G401 (cell line): ENCODE results near the gene PCDHB15. TPM values are rescaled to one million over a fixed set of nuclear protein-coding genes. Genes with fewer than 3 reads are reported as not detected.
"Not testable (repeated sequence)": the region's sequence is repeated elsewhere in the genome, so short reads cannot be mapped to it uniquely, and the experiment has no call there.

Experiments used
- DNase-seq: peaks from one replicate; pipeline ENCODE4 v3.0.0-alpha.2; 2015; ENCODE audit warnings: low spot score
- in situ Hi-C: cut with HindIII; loops from 2 replicates; pipeline ENCODE4 v1.10.0; 2016; ENCODE audit warnings: low sequenced_read_pairs, mixed read lengths
- total RNA-seq: library from RNA; depleted of rRNA; stranded (reverse); fragments of >200 nt; shearing (Covaris generic); gene quantifications from 2 replicates; pipeline ENCODE4 v1.2.3, GENCODE V29; 2014; rRNA removed

Gene PCDHB15
- total RNA-seq, 1 experiment from 2014 or later, result not detected

GRCh38 chr5:141236516-141237313 lies 8.5 kb upstream of the PCDHB15 start:
- in situ Hi-C loops, result no loop called here
- DNase-seq, result no peak

GRCh38 chr5:141241496-141241895 lies 3.7 kb upstream of the PCDHB15 start:
- DNase-seq, result no peak
- in situ Hi-C loops, result no loop called here

- DNase-seq, in situ Hi-C loops: not testable (repeated sequence)
Measured at GRCh38 chr5:141246971-141247370, 1.8 kb downstream of the PCDHB15 start.

- in situ Hi-C loops, DNase-seq: not testable (repeated sequence)
Measured at GRCh38 chr5:141247434-141247833, 2.2 kb downstream of the PCDHB15 start.

- in situ Hi-C loops, result no loop called here
Measured at GRCh38 chr5:141250576-141250975, 5.4 kb downstream of the PCDHB15 start.

GRCh38 chr5:141258464-141258863 lies 13.3 kb downstream of the PCDHB15 start:
- in situ Hi-C loops, result no loop called here
- no peak for DNase-seq

More at GRCh38 chr5:141250576-141250975, 5.4 kb downstream of the PCDHB15 start:
- no peak for DNase-seq

GRCh38 chr5:141258948-141259347 lies 13.8 kb downstream of the PCDHB15 start:
- DNase-seq, result no peak
- in situ Hi-C loops, result no loop called here

GRCh38 chr5:141260458-141261237 lies 15.5 kb downstream of the PCDHB15 start:
- DNase-seq, result no peak
- in situ Hi-C loops, result no loop called here

GRCh38 chr5:141261238-141261546 lies 16.0 kb downstream of the PCDHB15 start:
- in situ Hi-C loops, result no loop called here
- no peak for DNase-seq

GRCh38 chr5:141269195-141269594 lies 24.0 kb downstream of the PCDHB15 start:
- in situ Hi-C loops, result no loop called here

GRCh38 chr5:141272906-141273305 lies 27.7 kb downstream of the PCDHB15 start:
- in situ Hi-C loops, result no loop called here

More at GRCh38 chr5:141269195-141269594, 24.0 kb downstream of the PCDHB15 start:
- DNase-seq, result no peak

GRCh38 chr5:141298376-141298775 lies 53.2 kb downstream of the PCDHB15 start:
- in situ Hi-C loops, result no loop called here
- DNase-seq, result no peak

More at GRCh38 chr5:141272906-141273305, 27.7 kb downstream of the PCDHB15 start:
- no peak for DNase-seq

Other genes with a start within 250 kb of the PCDHB15 start
- gene PCDHB1, start 194.0 kb upstream of the PCDHB15 start, total RNA-seq, result not detected in 2 replicates
- gene PCDHB2, start 150.8 kb upstream of the PCDHB15 start, total RNA-seq, result 11.6 and 17.6 TPM in 2 replicates
- gene PCDHB3, start 144.9 kb upstream of the PCDHB15 start, total RNA-seq, result 0.92 and 2.4 TPM in 2 replicates
- 0.06 TPM in 1 of 2 replicates, not detected in the other for gene PCDHB4, start 123.6 kb upstream of the PCDHB15 start, total RNA-seq
- not detected in 2 replicates for gene PCDHB5, start 110.2 kb upstream of the PCDHB15 start, total RNA-seq
- not detected in 2 replicates for gene PCDHB6, start 95.3 kb upstream of the PCDHB15 start, total RNA-seq
- not detected in 2 replicates for gene PCDHB7, start 72.8 kb upstream of the PCDHB15 start, total RNA-seq
- gene PCDHB8, start 67.6 kb upstream of the PCDHB15 start, total RNA-seq, result 0.10 TPM in 1 of 2 replicates, not detected in the other
- 0.25 and 1.3 TPM in 2 replicates for gene PCDHB16, start 63.0 kb upstream of the PCDHB15 start, total RNA-seq
- 0.18 and 7.3 TPM in 2 replicates for gene PCDHB9, start 58.2 kb upstream of the PCDHB15 start, total RNA-seq
- 0.44 TPM in 1 of 2 replicates, not detected in the other for gene PCDHB10, start 53.0 kb upstream of the PCDHB15 start, total RNA-seq
- 0.10 and 1.4 TPM in 2 replicates for gene PCDHB11, start 45.8 kb upstream of the PCDHB15 start, total RNA-seq
- not detected in 2 replicates for gene PCDHB12, start 36.7 kb upstream of the PCDHB15 start, total RNA-seq
- not detected in 2 replicates for gene PCDHB13, start 31.5 kb upstream of the PCDHB15 start, total RNA-seq
- 0.27 and 0.55 TPM in 2 replicates for gene PCDHB14, start 22.1 kb upstream of the PCDHB15 start, total RNA-seq
- not detected in 2 replicates for gene SLC25A2, start 58.7 kb downstream of the PCDHB15 start, total RNA-seq
- 131 and 164 TPM in 2 replicates for gene TAF7, start 75.4 kb downstream of the PCDHB15 start, total RNA-seq
- gene PCDHGA1, start 85.1 kb downstream of the PCDHB15 start, total RNA-seq, result not detected in 2 replicates
- not detected in 2 replicates for gene PCDHGA2, start 93.4 kb downstream of the PCDHB15 start, total RNA-seq
- gene PCDHGA3, start 98.4 kb downstream of the PCDHB15 start, total RNA-seq, result not detected in 2 replicates
- not detected in 2 replicates for gene PCDHGB1, start 104.7 kb downstream of the PCDHB15 start, total RNA-seq
- gene PCDHGA4, start 109.6 kb downstream of the PCDHB15 start, total RNA-seq, result 0.06 TPM in 1 of 2 replicates, not detected in the other
- gene PCDHGB2, start 114.6 kb downstream of the PCDHB15 start, total RNA-seq, result 0.18 TPM in 1 of 2 replicates, not detected in the other
- 0.24 TPM in 1 of 2 replicates, not detected in the other for gene PCDHGA5, start 118.8 kb downstream of the PCDHB15 start, total RNA-seq
- gene PCDHGB3, start 124.8 kb downstream of the PCDHB15 start, total RNA-seq, result not detected in 2 replicates
- gene PCDHGA6, start 128.5 kb downstream of the PCDHB15 start, total RNA-seq, result 0.92 TPM in 1 of 2 replicates, not detected in the other
- gene PCDHGA7, start 137.3 kb downstream of the PCDHB15 start, total RNA-seq, result not detected in 2 replicates
- not detected in 2 replicates for gene PCDHGB4, start 142.3 kb downstream of the PCDHB15 start, total RNA-seq
- not detected in 2 replicates for gene PCDHGA8, start 147.2 kb downstream of the PCDHB15 start, total RNA-seq
- not detected in 2 replicates for gene PCDHGB5, start 152.6 kb downstream of the PCDHB15 start, total RNA-seq
- gene PCDHGA9, start 157.4 kb downstream of the PCDHB15 start, total RNA-seq, result not detected in 2 replicates
- gene PCDHGB6, start 162.6 kb downstream of the PCDHB15 start, total RNA-seq, result not detected in 2 replicates
- 0.31 and 0.71 TPM in 2 replicates for gene PCDHGA10, start 167.6 kb downstream of the PCDHB15 start, total RNA-seq
- 0.68 TPM in 1 of 2 replicates, not detected in the other for gene PCDHGB7, start 172.3 kb downstream of the PCDHB15 start, total RNA-seq
- gene PCDHGA11, start 175.7 kb downstream of the PCDHB15 start, total RNA-seq, result not detected in 2 replicates
- gene PCDHGA12, start 185.1 kb downstream of the PCDHB15 start, total RNA-seq, result not detected in 2 replicates
- 1.0 and 7.7 TPM in 2 replicates for gene PCDHGC3, start 230.6 kb downstream of the PCDHB15 start, total RNA-seq
- not detected in 2 replicates for gene PCDHGC4, start 239.6 kb downstream of the PCDHB15 start, total RNA-seq
- gene PCDHGC5, start 243.7 kb downstream of the PCDHB15 start, total RNA-seq, result 0.14 and 0.18 TPM in 2 replicates